Endometrium (tissue), 2 donors: Measurements from ENCODE around the gene CACNB2.
"Not testable (repeated sequence)": the region's sequence is repeated elsewhere in the genome, so short reads cannot be mapped to it uniquely, and the experiment has no call there.

ENCODE experiments used
- FAIRE-seq: peaks from 2 replicates; lab custom pipeline; 2012; peaks lifted over from hg19 to GRCh38; lab: Jason Lieb, UNC
- donor health status: control.
- donor health status: control.

Gene CACNB2

DNA sequence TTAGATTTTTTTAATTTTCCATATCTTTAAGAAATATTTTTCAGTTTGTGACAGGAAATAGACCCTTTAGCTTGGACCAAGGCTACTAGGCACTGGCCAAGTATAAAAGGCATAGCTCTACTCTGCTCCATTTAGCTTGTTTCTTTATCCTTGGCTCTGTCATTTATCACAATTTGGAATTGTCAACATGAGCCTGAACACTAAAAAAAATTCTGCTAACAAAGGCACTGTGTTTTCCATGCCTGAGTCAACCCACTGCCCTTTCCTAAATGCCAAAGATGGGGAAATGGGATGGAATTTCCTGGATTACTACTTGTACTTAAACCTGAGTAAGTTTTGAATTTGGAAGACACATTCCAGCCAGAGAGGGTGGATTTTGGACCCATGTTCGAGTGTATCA, 382.8 kb downstream of the CACNB2 start:
- no peak for FAIRE-seq

DNA sequence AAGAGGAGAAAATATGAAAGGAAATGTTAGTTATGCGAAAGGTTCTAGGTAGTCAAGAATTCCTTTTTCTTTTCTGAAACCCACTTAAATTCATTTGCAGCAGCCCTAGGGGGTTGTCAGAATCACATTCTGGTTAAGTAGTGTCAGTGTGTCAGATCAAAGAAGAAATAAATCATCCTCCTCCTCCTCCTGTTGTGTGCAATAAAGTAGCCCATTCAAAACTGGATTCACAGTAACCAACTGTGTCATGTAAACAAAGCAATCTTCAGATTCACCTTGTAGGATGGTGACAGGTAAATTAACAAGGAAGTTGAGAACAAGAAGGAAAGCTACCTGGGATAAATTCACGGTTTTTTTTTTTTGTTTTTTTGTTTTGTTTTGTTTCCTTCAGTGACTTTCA, 383.6 kb downstream of the CACNB2 start:
- FAIRE-seq, result no peak

DNA sequence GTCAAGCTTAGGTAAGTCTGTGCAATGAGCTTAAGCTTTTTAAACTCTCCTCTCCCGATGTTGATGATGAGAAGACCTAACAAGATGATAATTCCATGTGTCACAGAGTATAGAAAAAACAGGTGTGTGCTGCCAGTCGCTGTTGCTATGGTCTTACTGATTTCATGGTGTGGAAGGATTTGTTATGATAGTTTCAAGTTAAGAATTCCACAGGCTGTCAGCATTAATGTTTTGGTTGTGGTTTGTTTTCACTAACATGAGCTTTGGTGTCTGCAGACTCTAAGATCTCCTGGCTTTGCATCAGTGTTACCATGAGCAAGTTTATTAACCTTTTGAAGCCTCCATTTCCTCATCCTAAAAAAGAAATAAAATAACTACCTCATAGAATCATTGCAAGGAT, 387.5 kb downstream of the CACNB2 start:
- FAIRE-seq, result no peak

DNA sequence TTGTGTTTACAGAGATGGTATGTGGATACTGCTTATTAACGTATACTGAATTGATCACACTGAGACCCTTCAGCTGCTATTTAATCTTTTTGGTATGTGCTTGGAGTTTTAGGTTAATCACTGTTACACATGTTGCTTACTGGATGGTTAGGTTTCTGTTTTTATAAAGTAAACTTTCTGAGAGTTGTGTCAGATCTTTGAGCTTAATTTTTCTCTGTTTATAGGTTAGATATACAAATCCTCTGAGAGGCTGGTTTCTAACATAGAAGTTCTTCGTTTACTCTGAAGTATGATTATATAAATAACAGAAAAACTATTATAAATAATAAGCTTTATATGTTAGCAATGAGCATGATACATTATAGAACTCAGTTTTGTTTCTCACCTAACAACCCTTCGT, 388.1 kb downstream of the CACNB2 start:
- no peak for FAIRE-seq

DNA sequence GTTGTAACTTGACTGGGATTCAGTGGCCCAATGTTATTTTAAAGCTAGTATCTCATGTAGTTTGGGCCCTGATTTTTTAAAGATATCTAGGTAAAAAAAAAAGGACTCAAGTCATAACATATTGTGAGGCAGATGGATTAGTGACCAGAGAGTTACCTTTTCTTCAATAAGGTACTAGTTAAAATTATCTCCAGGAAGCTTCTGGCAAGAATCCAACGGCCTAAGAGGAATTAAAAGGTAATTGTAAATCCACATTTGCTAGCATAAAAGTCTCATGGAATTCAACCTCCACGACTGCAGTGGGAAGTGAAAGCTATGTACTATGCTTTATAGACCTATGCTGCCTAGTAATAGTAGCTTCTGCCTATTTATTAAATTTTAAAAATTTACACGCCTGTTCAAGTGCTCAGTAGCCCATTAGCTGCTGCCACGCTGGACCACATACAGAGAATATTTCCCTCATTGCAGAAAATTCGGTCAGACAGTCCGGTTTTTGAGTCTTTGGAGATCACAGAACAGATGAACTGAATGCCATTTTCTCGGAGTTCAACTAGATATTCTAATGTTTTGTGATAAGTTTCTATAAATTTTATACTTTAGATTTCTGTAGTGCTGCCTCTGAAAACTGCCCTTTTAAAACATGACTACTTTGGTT, 392.8 kb downstream of the CACNB2 start:
- FAIRE-seq, result no peak

DNA sequence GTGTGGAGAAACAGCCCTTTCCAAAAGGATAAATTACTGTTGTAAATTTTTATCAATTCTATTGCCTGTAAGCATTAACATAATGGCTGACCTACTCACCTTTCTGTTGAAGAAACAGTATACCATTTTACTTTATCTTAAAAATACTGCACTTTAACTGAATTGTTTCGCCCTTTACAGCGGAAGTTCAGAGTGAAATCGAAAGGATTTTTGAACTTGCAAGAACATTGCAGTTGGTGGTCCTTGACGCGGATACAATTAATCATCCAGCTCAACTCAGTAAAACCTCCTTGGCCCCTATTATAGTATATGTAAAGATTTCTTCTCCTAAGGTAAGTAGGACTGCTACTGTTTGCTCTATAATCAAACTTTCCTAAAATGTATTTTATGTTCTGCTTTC, 393.7 kb downstream of the CACNB2 start:
- no peak for FAIRE-seq

DNA sequence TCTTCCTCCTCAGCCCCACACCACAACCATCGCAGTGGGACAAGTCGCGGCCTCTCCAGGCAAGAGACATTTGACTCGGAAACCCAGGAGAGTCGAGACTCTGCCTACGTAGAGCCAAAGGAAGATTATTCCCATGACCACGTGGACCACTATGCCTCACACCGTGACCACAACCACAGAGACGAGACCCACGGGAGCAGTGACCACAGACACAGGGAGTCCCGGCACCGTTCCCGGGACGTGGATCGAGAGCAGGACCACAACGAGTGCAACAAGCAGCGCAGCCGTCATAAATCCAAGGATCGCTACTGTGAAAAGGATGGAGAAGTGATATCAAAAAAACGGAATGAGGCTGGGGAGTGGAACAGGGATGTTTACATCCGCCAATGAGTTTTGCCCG, 399.1 kb downstream of the CACNB2 start:
- FAIRE-seq, result no peak

DNA sequence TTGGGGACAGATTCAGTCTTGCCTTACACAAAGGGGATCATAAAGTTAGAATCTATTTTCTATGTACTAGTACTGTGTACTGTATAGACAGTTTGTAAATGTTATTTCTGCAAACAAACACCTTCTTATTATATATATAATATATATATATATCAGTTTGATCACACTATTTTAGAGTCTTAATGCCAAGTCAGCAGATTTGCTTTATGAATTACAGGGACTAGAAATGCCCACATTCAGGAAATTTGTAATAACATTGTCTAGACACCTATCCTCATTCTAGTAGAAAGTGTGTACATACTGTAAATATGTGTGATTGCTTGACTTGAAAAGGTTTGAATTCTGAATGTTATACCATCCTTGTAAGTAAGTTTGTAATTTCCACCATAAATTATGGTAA, 400.0 kb downstream of the CACNB2 start:
- no peak for FAIRE-seq

DNA sequence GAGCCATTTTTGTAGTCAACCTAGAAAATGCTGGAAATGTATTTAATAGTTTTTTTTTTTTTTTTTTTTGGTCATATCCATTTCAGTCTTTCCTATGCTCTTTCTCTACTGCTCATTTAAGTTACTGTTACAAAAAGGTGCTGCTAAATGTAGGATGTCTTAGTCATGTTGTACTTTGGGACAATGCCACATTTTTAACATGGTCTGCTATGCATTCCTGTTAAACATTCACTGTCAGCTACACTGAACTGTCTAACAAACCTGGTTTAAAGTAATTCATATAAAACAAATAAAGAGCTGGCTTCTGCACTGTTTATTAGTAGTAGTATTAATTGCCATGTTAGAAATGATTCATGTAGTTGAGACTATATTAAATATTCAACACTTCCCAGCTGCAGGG, 402.6 kb downstream of the CACNB2 start:
- no peak for FAIRE-seq

DNA sequence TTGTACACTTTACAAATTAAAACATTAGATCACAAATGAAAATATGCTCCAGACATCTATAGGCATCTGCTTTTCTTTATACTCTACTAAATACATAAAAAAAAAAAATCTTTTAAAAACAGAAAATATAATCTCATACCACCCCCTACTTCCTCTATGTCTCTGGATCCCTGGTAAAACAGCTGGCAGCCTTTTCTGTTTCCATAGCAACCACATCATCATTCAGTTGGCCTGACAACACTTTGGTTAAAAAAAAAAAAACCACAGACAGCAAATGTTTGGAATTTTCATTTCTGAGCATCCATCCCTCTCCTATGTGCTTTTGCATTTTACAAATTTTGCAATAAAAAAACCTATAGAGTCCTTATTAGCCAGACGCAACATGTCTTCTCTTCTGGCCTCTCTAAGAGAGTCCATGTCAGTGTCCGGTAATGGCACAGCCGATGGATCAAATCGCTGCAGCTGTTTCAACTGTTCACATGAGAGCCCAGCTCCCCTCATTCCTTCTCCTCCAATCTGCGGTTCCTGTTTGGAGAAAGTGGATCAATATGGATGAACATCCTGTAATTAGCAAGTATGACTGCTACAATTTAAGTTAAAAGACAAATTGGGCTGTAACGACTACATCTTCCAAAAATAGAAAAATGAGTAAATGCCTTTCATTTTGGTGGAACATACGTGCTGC, 405.5 kb downstream of the CACNB2 start:
- FAIRE-seq, result no peak

DNA sequence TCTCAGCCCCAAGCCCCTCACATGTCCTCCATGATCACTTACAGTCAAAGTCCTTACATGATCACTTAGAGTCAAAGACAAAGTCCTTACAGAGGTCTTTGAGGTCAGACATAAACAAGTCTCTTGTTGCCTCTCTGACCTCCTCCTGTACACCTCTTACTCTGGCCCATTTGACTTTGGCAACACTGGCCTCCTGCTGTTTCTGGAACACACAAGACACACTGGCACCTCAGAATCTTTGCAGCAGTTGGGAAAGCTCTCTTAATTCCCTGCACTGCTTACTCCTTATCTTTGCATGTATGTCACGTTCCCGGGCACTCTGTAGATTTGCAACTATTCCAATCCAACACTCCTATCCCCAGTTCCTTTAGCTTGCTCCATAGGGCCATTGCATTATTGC, 408.9 kb downstream of the CACNB2 start:
- no peak for FAIRE-seq

DNA sequence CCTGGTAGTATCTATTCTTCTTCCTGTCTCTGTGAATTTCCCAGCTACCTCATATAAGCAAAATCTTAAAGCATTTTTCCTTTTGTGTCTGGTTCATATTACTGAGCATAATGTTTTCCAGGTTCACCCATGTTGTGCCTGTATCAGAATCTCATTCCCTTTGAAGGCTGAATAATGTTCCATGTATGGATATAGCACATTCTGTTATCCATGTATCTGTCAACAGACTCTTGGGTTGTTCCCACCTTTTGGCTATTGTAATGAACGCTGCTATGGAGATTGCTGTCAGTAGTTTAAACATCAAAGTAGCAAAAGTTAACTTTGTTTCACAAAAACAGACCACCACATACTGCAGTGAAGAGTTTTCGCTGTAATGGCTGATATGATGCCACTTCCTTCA, 411.2 kb downstream of the CACNB2 start:
- no peak for FAIRE-seq

DNA sequence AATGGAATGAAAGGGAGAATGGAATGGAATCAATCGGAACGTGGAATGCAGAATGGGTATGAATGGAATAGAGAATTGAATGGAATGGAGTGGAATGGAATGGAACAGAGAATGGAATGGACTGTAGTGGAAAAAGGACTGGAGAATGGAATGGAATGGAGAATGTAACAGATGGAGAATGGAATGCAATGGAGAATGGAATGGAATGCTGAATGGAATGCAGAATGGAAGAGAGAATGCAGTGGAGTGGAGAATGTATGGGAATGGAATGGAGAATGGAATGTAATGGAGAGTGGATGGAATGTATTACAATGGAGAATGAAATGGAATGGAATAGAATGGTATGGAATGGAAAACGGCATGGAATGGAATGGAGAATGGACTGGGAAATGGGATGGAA, 414.3 kb downstream of the CACNB2 start:
- FAIRE-seq, result no peak

DNA sequence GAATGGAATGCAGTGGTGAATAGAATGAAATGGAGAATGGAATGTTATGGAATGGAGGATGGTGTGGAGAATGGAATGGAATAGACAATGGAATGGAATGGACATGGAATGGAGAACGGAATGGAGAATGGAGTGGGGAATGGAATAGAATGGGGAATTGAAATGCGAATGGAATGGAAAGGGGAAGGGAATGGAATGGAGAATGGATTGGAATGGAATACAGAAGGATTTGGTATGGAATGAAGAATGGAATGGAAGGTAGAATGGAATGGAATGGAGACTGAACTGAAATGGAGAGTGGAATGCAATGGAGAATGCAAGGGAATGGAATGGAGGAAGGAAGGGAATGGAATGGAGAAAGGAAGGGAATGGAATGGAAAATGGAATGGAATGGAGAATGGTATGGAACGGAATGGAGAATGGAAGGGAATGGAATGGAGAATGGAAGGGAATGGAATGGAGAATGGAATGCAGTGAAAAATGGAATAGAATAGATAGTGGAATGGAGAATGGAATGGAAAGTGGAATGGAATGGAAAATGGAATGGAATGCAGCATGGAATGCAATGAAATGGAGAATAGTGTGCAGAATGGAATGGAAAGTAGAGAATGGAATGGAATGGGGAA, 416.4 kb downstream of the CACNB2 start:
- no peak for FAIRE-seq

DNA sequence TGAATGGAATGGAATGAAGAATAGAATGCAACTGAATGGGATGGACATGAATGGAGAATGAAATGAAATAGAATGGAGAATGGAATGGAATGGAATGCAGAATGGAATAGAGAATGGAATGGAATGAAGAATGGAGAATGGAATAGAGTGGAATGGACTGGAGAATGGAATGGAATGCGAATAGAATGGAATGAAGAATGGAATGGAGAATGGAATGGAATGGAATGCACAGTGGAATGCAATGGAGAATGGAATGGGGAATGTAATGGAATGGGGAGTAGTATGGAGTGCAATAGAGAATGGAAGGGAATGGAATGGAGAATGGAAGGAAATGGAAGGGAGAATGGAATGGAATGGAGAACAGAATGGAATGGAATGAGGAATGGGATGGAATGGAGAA, 417.7 kb downstream of the CACNB2 start:
- no peak for FAIRE-seq

DNA sequence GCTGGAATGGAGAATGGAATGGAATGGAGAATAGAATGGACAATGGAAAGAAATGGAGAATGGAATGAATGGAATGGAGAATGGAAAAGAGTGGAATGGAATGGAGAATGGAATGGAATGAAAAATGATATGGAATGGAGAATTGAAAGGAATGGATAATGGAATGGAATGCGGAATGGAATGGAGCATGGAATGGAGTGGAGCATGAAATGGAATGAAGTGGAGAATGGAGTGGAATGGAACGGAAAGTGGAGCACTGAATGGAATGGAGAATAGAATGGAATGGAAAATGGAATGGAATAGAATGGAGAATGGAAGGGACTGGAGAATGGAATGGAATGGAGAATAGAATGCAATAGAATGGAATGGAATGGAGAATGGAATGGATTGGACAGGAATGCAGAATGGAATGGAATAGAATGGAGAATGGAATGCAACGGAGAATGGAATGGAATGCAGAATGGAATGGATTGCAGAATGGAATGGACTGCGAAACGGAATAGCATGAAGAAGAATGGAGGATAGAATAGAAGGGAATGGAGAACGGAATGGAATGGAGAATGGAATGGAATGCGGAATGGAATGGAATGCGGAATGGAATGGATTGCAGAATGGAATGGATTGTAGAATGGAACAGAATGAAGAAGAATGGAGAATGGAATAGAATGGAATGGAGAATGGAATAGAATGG, 421.8 kb downstream of the CACNB2 start:
- FAIRE-seq, result no peak

DNA sequence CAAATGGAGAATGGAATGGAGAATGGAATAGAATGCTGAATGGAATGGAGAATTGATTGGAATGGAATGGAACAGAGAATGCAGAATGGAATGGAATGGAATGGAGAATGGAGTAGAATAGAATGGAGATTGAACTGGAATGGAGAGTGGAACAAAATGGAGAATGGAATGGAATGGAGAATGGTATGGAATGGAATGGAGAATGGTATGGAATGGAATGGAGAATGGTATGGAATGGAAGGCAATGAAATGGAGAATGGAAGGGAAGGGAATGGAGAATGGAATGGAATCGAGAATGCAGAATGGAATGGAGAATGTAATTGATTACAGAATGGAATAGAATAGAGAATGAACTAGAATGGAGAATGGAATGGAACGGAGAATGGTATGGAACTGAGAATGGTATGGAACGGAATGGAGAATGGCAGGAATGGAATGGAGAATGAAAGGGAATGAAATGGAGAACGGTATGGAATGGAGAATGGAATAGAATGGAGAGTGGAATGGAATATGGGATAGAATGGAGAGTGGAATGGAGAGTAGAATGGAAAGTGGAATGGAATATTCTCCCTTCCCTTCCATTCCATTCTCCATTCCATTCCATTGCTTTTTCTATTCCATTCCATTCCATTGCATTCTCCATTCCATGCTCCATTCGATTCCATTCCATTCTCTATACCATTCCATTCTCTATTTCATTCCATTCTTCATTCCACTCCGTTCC, 422.9 kb downstream of the CACNB2 start:
- FAIRE-seq, result no peak

DNA sequence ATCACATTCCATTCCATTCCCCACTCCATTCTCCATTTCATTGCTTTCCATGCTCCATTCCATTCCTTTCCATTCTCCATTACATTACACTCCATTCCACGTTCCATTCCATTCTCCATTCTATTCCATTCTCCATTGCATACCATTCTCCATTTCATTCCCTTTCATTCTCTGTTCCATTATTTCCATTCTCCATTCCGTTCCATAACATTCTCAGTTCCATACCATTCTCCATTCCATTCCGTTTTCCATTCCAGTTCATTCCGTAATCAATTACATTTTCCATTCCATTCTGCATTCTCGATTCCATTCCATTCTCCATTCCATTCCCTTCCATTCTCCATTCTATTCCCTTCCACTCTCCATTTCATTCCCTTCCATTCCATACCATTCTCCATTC, 424.8 kb downstream of the CACNB2 start:
- no peak for FAIRE-seq

DNA sequence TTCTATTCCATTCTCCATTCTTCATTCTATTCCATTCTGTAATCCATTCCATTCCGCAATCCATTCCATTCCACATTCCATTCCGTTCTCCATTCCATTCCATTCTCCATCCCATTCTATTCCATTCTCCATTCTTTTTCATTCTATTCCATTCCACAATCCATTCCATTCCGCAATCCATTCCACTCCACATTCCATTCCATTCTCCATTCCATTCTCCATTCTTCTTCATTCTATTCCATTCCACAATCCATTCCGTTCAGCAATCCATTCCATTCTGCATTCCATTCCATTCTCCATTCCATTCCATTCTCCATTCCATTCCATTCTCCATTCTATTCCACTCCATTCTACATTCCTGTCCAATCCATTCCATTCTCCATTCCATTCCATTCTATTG, 426.0 kb downstream of the CACNB2 start:
- no peak for FAIRE-seq

DNA sequence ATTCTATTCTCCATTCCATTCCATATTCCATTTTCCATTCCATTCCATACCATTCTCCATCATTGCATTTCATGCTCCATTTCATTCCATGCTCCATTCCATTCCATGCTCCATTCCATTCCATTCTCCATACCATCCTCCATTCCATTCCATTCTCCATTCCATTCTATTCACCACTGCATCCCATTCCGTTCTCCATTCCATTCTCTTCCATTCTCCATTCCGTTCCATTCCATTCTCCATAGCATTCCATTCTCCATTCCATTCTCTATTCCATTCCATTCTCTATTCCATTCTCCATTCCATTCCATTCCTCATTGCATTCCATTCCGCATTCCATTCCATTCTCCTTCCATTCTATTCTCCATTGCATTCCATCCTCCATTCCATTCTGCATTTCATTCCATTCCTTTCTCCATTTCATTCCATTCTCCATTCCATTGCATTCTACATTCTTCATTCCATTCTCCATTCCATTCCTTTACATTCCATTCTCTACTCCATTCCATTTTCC, 427.2 kb downstream of the CACNB2 start:
- no peak for FAIRE-seq

DNA sequence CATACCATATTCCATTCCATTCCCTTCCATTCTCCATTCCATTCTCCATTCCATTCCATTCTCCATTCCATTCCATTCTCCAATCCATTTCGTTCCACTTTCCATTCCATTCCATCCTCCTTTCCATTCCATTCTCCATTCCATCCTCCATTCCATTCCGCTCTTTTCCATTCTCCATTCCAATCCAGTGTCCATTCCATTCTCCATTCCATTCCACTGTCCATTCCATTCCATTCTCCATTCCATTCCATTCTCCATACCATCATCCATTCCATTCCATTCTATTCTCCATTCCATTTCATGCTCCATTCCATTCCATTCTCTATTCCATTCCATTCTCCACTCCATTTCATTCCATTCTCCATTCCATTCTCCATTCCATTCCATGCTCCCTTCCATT, 430.2 kb downstream of the CACNB2 start:
- FAIRE-seq, result not testable (repeated sequence)

DNA sequence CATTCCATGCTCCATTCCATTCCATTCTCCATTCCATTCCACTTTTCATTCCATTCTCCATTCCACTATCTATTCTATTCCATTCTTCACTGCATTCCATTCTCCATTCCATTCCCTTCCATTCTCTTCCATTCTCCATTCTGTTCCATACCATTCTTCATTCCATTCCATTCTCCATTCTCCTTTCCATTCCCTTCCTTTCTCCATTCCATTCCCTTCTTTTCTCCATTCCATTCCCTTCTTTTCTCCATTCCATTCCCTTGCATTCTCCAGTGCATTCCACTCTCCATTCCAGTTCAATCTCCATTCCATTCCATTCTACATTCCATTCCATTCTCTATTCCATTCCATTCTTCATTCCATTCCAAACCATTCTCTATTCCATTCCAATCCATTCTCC, 430.9 kb downstream of the CACNB2 start:
- no peak for FAIRE-seq
